ENCODE data around the gene AQP5.

DNA sequence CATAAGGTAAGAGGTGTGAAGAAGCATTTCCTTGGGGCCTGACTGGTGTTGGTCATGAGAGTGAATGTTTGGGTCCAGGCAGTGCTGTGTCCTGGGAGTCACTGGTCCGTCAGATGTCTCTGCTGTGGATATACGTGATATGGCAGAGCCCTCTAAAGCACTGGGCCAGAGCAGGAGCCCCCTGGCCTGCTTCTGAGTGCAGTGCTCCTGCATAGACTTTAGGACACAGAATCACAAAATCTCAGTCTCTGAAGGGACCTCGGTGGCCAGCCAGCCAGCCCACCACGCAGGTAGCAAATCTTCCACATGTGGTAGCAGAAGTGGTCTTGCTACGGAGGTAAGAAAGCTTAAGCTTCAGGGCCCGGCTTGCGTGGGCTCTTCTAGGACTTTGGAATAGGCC lies 29.6 kb upstream of the AQP5 start:
- TF ChIP-seq, protein P1, sequence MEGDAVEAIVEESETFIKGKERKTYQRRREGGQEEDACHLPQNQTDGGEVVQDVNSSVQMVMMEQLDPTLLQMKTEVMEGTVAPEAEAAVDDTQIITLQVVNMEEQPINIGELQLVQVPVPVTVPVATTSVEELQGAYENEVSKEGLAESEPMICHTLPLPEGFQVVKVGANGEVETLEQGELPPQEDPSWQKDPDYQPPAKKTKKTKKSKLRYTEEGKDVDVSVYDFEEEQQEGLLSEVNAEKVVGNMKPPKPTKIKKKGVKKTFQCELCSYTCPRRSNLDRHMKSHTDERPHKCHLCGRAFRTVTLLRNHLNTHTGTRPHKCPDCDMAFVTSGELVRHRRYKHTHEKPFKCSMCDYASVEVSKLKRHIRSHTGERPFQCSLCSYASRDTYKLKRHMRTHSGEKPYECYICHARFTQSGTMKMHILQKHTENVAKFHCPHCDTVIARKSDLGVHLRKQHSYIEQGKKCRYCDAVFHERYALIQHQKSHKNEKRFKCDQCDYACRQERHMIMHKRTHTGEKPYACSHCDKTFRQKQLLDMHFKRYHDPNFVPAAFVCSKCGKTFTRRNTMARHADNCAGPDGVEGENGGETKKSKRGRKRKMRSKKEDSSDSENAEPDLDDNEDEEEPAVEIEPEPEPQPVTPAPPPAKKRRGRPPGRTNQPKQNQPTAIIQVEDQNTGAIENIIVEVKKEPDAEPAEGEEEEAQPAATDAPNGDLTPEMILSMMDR (IDR thresholded peaks at IDR 0.05), result no peak
- no peak for TF ChIP-seq POLR2A (IDR thresholded peaks at IDR 0.05)
